SK-N-SH treated with all-trans-retinoic acid at 6 μM for 48 hours (cell line): ENCODE data around the gene GNPAT.

Source experiments
- ARNTL ChIP-seq: fragments of 450-650 bp; formaldehyde crosslinking; IDR thresholded peaks from 2 replicates; pipeline ENCODE4 v1.5.0; 2020; ENCODE audit warnings: low read depth, mild to moderate bottlenecking, moderate library complexity, borderline replicate concordance
- CSDC2 ChIP-seq: fragments of 250-450 bp; sonication (Bioruptor Pico); IDR thresholded peaks from 2 replicates; pipeline ENCODE4 v1.5.0; 2020; ENCODE audit warnings: mild to moderate bottlenecking, moderate library complexity
- GLIS3 ChIP-seq: fragments of 250-450 bp; sonication (Bioruptor Pico); IDR thresholded peaks from 2 replicates; pipeline ENCODE4 v1.5.0; 2020; ENCODE audit warnings: mild to moderate bottlenecking, moderate library complexity
- OSR1 ChIP-seq: fragments of 250-450 bp; sonication (Bioruptor Pico); IDR thresholded peaks from 2 replicates; pipeline ENCODE4 v1.8.0; 2022; ENCODE audit warnings: moderate library complexity, mild to moderate bottlenecking, inconsistent platforms
- POU6F1 ChIP-seq: fragments of 250-450 bp; sonication (Bioruptor Pico); IDR thresholded peaks from 2 replicates; pipeline ENCODE4 v1.8.0; 2021; ENCODE audit warnings: low read depth, mild to moderate bottlenecking, moderate library complexity, borderline replicate concordance
- RARB ChIP-seq: fragments of 250-450 bp; sonication (Bioruptor Pico); IDR thresholded peaks from 2 replicates; pipeline ENCODE4 v1.8.0; 2021; ENCODE audit warnings: mild to moderate bottlenecking, moderate library complexity
- SNAI2 ChIP-seq: fragments of 250-450 bp; sonication (Bioruptor Pico); IDR thresholded peaks from 2 replicates; pipeline ENCODE4 v1.5.0; 2020; ENCODE audit warnings: mild to moderate bottlenecking, moderate library complexity
- TCF4 ChIP-seq: fragments of 250-450 bp; sonication (Bioruptor Pico); IDR thresholded peaks from 2 replicates; pipeline ENCODE4 v1.8.0; 2021; ENCODE audit warnings: mild to moderate bottlenecking, moderate library complexity, borderline replicate concordance
- TOX ChIP-seq: fragments of 250-450 bp; sonication (Bioruptor Pico); IDR thresholded peaks from 2 replicates; pipeline ENCODE4 v1.8.0; 2021; ENCODE audit warnings: mild to moderate bottlenecking, moderate library complexity, borderline replicate concordance
- ZC3H10 ChIP-seq: fragments of 250-450 bp; sonication (Bioruptor Pico); IDR thresholded peaks from 2 replicates; pipeline ENCODE4 v1.5.1; 2021; ENCODE audit warnings: mild to moderate bottlenecking, moderate library complexity
- ZNF8 ChIP-seq: fragments of 450-650 bp; formaldehyde crosslinking; IDR thresholded peaks from 2 replicates; pipeline ENCODE4 v1.5.0; 2020; ENCODE audit warnings: mild to moderate bottlenecking, moderate library complexity
- TF ChIP-seq, protein P1 (sequence below): fragments of 250-450 bp; sonication (Bioruptor Pico); IDR thresholded peaks from 2 replicates; pipeline ENCODE4 v1.5.1; 2020; ENCODE audit warnings: low read depth, mild to moderate bottlenecking, moderate library complexity
- TF ChIP-seq, protein P2 (sequence below): fragments of 250-450 bp; sonication (Bioruptor Pico); IDR thresholded peaks from 2 replicates; pipeline ENCODE4 v1.5.1; 2021; ENCODE audit warnings: mild to moderate bottlenecking, moderate library complexity
- TF ChIP-seq, protein P3 (sequence below): fragments of 250-450 bp; sonication (Bioruptor Pico); IDR thresholded peaks from 2 replicates; pipeline ENCODE4 v1.5.0; 2020; ENCODE audit warnings: mild to moderate bottlenecking, moderate library complexity

- TF ChIP-seq RARB (CRISPR knock-in tag) (no peak), SNAI2 (CRISPR knock-in tag) (no peak), POU6F1 (no peak), CSDC2 (no peak), ARNTL (CRISPR knock-in tag) (no peak), TOX (CRISPR knock-in tag) (no peak), ZNF8 (no peak), GLIS3 (CRISPR knock-in tag) (no peak), TCF4 (CRISPR knock-in tag) (no peak), OSR1 (CRISPR knock-in tag) (no peak), ZC3H10 (no peak)
- TF ChIP-seq, protein P1, sequence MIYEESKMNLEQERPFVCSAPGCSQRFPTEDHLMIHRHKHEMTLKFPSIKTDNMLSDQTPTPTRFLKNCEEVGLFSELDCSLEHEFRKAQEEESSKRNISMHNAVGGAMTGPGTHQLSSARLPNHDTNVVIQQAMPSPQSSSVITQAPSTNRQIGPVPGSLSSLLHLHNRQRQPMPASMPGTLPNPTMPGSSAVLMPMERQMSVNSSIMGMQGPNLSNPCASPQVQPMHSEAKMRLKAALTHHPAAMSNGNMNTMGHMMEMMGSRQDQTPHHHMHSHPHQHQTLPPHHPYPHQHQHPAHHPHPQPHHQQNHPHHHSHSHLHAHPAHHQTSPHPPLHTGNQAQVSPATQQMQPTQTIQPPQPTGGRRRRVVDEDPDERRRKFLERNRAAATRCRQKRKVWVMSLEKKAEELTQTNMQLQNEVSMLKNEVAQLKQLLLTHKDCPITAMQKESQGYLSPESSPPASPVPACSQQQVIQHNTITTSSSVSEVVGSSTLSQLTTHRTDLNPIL (CRISPR knock-in tag) = no peak
- TF ChIP-seq, protein P2, sequence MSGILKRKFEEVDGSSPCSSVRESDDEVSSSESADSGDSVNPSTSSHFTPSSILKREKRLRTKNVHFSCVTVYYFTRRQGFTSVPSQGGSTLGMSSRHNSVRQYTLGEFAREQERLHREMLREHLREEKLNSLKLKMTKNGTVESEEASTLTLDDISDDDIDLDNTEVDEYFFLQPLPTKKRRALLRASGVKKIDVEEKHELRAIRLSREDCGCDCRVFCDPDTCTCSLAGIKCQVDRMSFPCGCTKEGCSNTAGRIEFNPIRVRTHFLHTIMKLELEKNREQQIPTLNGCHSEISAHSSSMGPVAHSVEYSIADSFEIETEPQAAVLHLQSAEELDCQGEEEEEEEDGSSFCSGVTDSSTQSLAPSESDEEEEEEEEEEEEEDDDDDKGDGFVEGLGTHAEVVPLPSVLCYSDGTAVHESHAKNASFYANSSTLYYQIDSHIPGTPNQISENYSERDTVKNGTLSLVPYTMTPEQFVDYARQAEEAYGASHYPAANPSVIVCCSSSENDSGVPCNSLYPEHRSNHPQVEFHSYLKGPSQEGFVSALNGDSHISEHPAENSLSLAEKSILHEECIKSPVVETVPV (CRISPR knock-in tag) = no peak
- TF ChIP-seq, protein P3, sequence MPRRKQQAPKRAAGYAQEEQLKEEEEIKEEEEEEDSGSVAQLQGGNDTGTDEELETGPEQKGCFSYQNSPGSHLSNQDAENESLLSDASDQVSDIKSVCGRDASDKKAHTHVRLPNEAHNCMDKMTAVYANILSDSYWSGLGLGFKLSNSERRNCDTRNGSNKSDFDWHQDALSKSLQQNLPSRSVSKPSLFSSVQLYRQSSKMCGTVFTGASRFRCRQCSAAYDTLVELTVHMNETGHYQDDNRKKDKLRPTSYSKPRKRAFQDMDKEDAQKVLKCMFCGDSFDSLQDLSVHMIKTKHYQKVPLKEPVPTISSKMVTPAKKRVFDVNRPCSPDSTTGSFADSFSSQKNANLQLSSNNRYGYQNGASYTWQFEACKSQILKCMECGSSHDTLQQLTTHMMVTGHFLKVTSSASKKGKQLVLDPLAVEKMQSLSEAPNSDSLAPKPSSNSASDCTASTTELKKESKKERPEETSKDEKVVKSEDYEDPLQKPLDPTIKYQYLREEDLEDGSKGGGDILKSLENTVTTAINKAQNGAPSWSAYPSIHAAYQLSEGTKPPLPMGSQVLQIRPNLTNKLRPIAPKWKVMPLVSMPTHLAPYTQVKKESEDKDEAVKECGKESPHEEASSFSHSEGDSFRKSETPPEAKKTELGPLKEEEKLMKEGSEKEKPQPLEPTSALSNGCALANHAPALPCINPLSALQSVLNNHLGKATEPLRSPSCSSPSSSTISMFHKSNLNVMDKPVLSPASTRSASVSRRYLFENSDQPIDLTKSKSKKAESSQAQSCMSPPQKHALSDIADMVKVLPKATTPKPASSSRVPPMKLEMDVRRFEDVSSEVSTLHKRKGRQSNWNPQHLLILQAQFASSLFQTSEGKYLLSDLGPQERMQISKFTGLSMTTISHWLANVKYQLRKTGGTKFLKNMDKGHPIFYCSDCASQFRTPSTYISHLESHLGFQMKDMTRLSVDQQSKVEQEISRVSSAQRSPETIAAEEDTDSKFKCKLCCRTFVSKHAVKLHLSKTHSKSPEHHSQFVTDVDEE (CRISPR knock-in tag) = no peak
Observed at GRCh38 chr1:231201979-231202633, 38.9 kb upstream of the GNPAT start.
